Airway epithelial cell (primary cell): ENCODE results near the gene PPP1R11. TPM values are rescaled to one million over a fixed set of nuclear protein-coding genes. Genes with fewer than 3 reads are reported as not detected.

ENCODE experiments used
- total RNA-seq: library from RNA; depleted of rRNA; stranded (reverse); fragments of >200 nt; gene quantifications from 2 replicates; pipeline ENCODE4 v1.2.3, GENCODE V29; 2015

The PPP1R11 gene
- total RNA-seq = 36.7 and 39.9 TPM in 2 replicates

DNA sequence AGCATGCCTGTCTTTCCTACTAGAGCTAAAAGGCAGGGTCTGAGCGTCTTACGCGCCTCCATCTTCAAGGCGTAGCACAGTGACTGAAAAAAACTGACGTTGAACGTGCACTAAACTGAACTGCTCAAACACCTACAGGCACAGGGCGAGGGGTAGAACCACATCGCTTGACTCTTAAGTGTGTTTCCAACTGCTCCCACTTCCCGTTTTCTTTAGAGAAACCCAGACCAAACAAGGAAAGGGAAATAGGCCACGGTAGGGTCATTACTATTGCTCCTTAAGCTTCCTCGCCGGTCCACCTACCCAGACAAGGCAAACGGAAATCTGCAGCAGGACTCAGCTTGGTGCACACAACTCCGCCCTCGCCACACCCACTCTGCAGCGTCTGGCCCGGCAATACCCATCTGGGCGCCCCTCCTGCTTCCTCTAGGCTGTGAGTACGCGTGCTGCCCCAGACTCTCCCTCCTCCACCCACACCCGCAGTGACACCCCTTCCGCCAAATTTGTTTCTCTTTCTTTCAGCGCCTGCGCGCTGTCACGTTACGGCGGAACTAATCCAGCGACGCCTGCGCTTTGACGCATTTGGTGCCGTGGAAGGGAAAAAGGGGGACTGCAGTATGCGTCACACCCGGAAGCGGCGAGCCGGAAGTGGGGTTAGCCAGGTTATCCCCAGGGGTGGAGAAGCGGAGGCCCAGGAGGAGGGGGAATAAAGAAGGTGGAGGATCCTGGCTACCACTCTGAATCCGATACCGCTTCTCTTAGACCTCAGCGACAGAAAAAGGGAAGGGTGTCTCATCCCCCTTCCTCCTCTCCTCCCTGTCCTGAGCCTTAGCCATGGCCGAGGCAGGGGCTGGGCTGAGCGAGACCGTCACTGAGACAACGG lies at the start of gene PPP1R11:
Gene PPP1R11 (plus strand): TSS at position 622 of the 883 bp plus-strand sequence. CDS start 213 bp downstream, at position 835.

GRCh38 chr6:30061092-30061857 lies 5.7 kb upstream of the PPP1R11 start, which contains the start of gene POLR1H:
TSS of gene POLR1H (plus strand) at chr6:30061265. CDS start at chr6:30061525, 260 bp downstream.

DNA sequence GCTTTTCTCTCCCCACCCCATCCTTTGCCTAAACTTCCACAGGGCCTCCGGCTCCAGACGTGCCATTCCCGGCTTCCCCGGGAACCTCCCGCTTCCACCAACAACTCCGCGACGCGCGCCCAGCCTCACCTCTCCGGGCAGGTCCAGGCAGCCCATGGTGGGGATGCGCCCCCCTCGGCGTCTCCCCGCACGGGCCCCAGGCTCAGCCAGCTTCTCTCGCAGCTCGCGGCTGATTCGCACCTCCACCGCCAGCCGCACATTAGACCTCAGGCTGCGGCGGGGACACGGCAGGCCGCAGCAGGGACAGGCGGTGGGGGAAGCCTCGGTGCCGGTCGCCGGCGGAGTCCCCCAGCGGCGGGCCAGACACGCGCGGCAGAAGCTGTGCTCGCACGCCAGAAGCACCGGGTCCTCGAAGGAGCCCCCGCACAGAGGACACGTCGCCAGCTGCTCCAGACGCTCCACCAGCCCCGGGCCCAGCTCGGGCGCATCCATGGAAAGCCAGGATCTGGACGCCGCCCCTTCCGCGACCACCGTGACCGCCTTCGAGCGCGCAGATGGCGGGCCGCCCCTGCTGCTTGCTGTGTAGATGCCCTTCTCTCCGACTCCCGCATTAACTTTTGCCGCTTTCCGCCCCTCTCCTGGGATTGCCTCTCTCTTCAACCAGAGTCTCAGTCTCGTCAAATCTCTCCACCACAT lies 8.2 kb downstream of the PPP1R11 start, which contains the start of gene RNF39:
Gene RNF39 (minus strand): TSS at position 676 of the 696 bp plus-strand sequence. CDS start 184 bp downstream, at position 492.

GRCh38 chr6:30113003-30113759 lies 46.2 kb downstream of the PPP1R11 start, which contains the start of gene TRIM31:
TSS of gene TRIM31 (minus strand) at chr6:30113090. CDS start at chr6:30112805, 285 bp downstream.

Other genes starting within 250 kb of the PPP1R11 start
- 5.9 and 9.1 TPM in 2 replicates for gene HLA-G, start 239.4 kb upstream of the PPP1R11 start, total RNA-seq
- 174 and 178 TPM in 2 replicates for gene HLA-A, start 124.7 kb upstream of the PPP1R11 start, total RNA-seq
- 34.3 and 54.7 TPM in 2 replicates for gene POLR1H, start 5.9 kb upstream of the PPP1R11 start, total RNA-seq
- 3.3 and 4.9 TPM in 2 replicates for gene RNF39, start 8.6 kb downstream of the PPP1R11 start, total RNA-seq
- 0.05 TPM in 1 of 2 replicates, not detected in the other for gene TRIM31, start 45.9 kb downstream of the PPP1R11 start, total RNA-seq
- not detected in 2 replicates for gene TRIM40, start 68.9 kb downstream of the PPP1R11 start, total RNA-seq
- not detected in 2 replicates for gene TRIM10, start 94.0 kb downstream of the PPP1R11 start, total RNA-seq
- gene TRIM15, start 96.3 kb downstream of the PPP1R11 start, total RNA-seq = not detected in 2 replicates
- gene TRIM26, start 146.2 kb downstream of the PPP1R11 start, total RNA-seq = 47.3 and 59.0 TPM in 2 replicates